Suprapubic skin (tissue), 4 donors: ENCODE results near the gene C4orf51. TPM values are rescaled to one million over a fixed set of nuclear protein-coding genes. Genes with fewer than 3 reads are reported as not detected.

Source experiments
- DNase-seq, 2 donors: peaks; one replicate each; pipeline ENCODE4 v3.0.0-alpha.2; 2019; ENCODE audit warnings: low spot score in 2 of 2
- H3K27ac ChIP-seq: fragments of 200-600 bp; sonication (generic); one replicate; pipeline ENCODE4 v1.5.1; 2019
- H3K27me3 ChIP-seq: fragments of 200-600 bp; sonication (generic); one replicate; pipeline ENCODE4 v1.5.1; 2019
- H3K36me3 ChIP-seq: fragments of 200-600 bp; sonication (generic); one replicate; pipeline ENCODE4 v1.5.1; 2019
- H3K4me1 ChIP-seq: fragments of 200-600 bp; sonication (generic); one replicate; pipeline ENCODE4 v1.5.1; 2019
- H3K4me3 ChIP-seq: fragments of 200-600 bp; sonication (generic); one replicate; pipeline ENCODE4 v1.5.1; 2019; ENCODE audit warnings: mild to moderate bottlenecking
- H3K9me3 ChIP-seq: fragments of 200-600 bp; sonication (generic); one replicate; pipeline ENCODE4 v1.5.1; 2019
- EP300 ChIP-seq: sonication (generic); formaldehyde crosslinking; IDR thresholded peaks from one replicate; pipeline ENCODE4 v1.6.1; 2017; ENCODE audit warnings: antibody characterized with exemption
- POLR2A ChIP-seq, 2 donors: fragments of 450-650 bp; IDR thresholded peaks; one replicate each; pipeline ENCODE4 v1.6.1; 2017; ENCODE audit warnings: antibody characterized with exemption in 2 of 2, mild to moderate bottlenecking in 2 of 2, moderate library complexity in 2 of 2
- POLR2AphosphoS5 ChIP-seq, 3 donors: sonication (generic); formaldehyde crosslinking; IDR thresholded peaks; one replicate each; pipeline ENCODE4 v1.6.1; 2017; ENCODE audit warnings: antibody characterized with exemption in 3 of 3
- WGBS: methylation state at CpG from one replicate; pipeline ENCODE4 v1.1.5; 2018; 5-methylcytosine and 5-hydroxymethylcytosine counted together
- total RNA-seq, 4 donors: library from RNA; depleted of rRNA; stranded (reverse); fragments of >200 nt; gene quantifications; one replicate each; pipeline ENCODE4 v1.1.0, GENCODE V29; 2016
- TF ChIP-seq, protein P1 (sequence below), 2 donors: fragments of 200-600 bp in 1 of 2; fragments of 450-650 bp in 1 of 2; sonication (generic) in 1 of 2; IDR thresholded peaks; one replicate each; pipeline ENCODE4 v1.5.1; 2016 to 2019; ENCODE audit warnings: antibody characterized with exemption in 2 of 2, mild to moderate bottlenecking in 1 of 2, moderate library complexity in 1 of 2

C4orf51 gene
- total RNA-seq, 4 donors from 2014 or later = not detected

- no peak overlapping the region for H3K4me3 ChIP-seq
- DNase-seq = no peak
- TF ChIP-seq, protein P1, sequence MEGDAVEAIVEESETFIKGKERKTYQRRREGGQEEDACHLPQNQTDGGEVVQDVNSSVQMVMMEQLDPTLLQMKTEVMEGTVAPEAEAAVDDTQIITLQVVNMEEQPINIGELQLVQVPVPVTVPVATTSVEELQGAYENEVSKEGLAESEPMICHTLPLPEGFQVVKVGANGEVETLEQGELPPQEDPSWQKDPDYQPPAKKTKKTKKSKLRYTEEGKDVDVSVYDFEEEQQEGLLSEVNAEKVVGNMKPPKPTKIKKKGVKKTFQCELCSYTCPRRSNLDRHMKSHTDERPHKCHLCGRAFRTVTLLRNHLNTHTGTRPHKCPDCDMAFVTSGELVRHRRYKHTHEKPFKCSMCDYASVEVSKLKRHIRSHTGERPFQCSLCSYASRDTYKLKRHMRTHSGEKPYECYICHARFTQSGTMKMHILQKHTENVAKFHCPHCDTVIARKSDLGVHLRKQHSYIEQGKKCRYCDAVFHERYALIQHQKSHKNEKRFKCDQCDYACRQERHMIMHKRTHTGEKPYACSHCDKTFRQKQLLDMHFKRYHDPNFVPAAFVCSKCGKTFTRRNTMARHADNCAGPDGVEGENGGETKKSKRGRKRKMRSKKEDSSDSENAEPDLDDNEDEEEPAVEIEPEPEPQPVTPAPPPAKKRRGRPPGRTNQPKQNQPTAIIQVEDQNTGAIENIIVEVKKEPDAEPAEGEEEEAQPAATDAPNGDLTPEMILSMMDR (IDR thresholded peaks at IDR 0.05) = no peak
- peaks cover 17% of the 10 kb centered on the region for H3K4me1 ChIP-seq
- 69% methylated on average over 3 of the region's 3 CpGs for WGBS
- no peaks in the 10 kb centered on the region for H3K36me3 ChIP-seq
- H3K9me3 ChIP-seq = no peaks in the 10 kb centered on the region
- H3K27me3 ChIP-seq = no peaks in the 10 kb centered on the region
- H3K27ac ChIP-seq = peak overlapping the region; percentile 9
Observed at GRCh38 chr4:145709843-145710242, 29.9 kb downstream of the C4orf51 start.

DNA sequence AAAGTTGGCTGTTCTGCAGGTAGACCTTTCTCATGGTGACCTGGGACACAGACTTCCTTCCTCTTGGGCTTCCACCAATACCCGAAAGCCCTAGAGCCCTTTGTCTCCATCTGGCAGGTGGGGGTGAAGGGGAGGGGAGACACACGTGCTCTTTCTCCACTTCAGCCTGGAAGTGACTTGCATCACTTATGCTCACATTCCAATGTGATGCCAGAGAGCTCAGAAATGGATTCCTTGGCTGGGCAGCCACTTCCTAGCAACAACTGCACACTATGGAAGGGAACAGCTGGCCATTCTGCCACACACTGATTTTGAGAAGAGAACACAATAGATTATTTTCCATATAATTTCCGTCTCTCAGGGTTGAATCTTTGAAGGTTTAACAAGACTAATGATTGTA is 36.3 kb downstream of the C4orf51 start:
- Histone ChIP-seq H3K9me3 (no peaks in the 10 kb centered on the region), H3K27me3 (no peaks in the 10 kb centered on the region), H3K4me3 (no peak overlapping the region), H3K36me3 (no peaks in the 10 kb centered on the region), H3K4me1 (peaks cover 2% of the 10 kb centered on the region), H3K27ac (no peak overlapping the region)
- DNase-seq = no peak
- 50% methylated on average over 3 of the region's 3 CpGs for WGBS
- TF ChIP-seq POLR2A (IDR thresholded peaks at IDR 0.05) = no peak
- TF ChIP-seq EP300 = no peak
- TF ChIP-seq, protein P1 (IDR thresholded peaks at IDR 0.05) = no peak
- no peak for TF ChIP-seq POLR2AphosphoS5 (IDR thresholded peaks at IDR 0.05)

- Histone ChIP-seq H3K4me1 (peaks cover 4% of the 10 kb centered on the region), H3K4me3 (no peak overlapping the region)
- 44% methylated on average over 1 of the region's 1 CpG for WGBS
Observed at GRCh38 chr4:145716661-145717200, 36.8 kb downstream of the C4orf51 start.

GRCh38 chr4:145719752-145720624 is 40.0 kb downstream of the C4orf51 start:
- 83% methylated on average over 9 of the region's 10 CpGs for WGBS
- no peak overlapping the region for H3K4me3 ChIP-seq
- H3K4me1 ChIP-seq = peaks cover 11% of the 10 kb centered on the region
- H3K9me3 ChIP-seq = no peaks in the 10 kb centered on the region
- no peak for DNase-seq
- H3K27me3 ChIP-seq = no peaks in the 10 kb centered on the region
- no peak overlapping the region for H3K27ac ChIP-seq
- H3K36me3 ChIP-seq = no peaks in the 10 kb centered on the region
- TF ChIP-seq POLR2A (IDR thresholded peaks at IDR 0.05) (no peak), EP300 (no peak), POLR2AphosphoS5 (IDR thresholded peaks at IDR 0.05) (no peak)
- TF ChIP-seq, protein P1 (IDR thresholded peaks at IDR 0.05) = no peak

More at GRCh38 chr4:145716661-145717200, 36.8 kb downstream of the C4orf51 start:
- DNase-seq = no peak
- H3K36me3 ChIP-seq = no peaks in the 10 kb centered on the region
- no peaks in the 10 kb centered on the region for H3K9me3 ChIP-seq
- no peak overlapping the region for H3K27ac ChIP-seq
- no peaks in the 10 kb centered on the region for H3K27me3 ChIP-seq
- TF ChIP-seq EP300 = no peak
- no peak for TF ChIP-seq POLR2AphosphoS5 (IDR thresholded peaks at IDR 0.05)

DNA sequence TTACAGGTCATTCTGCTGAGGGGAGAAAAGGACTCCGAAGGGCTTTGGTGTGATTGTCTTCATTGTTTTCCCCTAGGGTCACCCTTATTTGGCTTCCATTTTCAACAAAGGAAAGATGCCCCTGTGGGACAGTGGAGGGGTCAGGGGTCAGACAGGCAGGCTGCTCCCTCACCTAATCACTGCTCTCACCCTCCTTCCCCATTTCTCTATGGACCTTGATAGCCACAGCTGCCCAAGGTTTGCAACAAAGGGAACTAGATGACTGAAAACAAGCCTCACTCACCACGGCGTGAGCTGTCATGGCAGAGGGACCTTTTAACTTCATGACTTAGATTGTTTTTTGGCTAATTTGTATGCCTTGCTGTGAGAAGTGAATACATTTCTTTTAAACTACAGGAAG is 40.7 kb downstream of the C4orf51 start:
- H3K27me3 ChIP-seq = no peaks in the 10 kb centered on the region
- H3K27ac ChIP-seq = no peak overlapping the region
- H3K4me1 ChIP-seq = peaks cover 11% of the 10 kb centered on the region
- no peak for DNase-seq
- H3K36me3 ChIP-seq = no peaks in the 10 kb centered on the region
- WGBS = 92% methylated on average over 3 of the region's 3 CpGs
- H3K9me3 ChIP-seq = no peaks in the 10 kb centered on the region
- H3K4me3 ChIP-seq = no peak overlapping the region
- TF ChIP-seq POLR2AphosphoS5 (IDR thresholded peaks at IDR 0.05) = no peak
- TF ChIP-seq, protein P1 (IDR thresholded peaks at IDR 0.05) = no peak
- TF ChIP-seq EP300 = no peak
- no peak for TF ChIP-seq POLR2A (IDR thresholded peaks at IDR 0.05)
